ENCODE data around the gene NDUFS2. TPM values are rescaled to one million over a fixed set of nuclear protein-coding genes. Genes with fewer than 3 reads are reported as not detected.

NDUFS2 gene
- total RNA-seq, 1 experiment from 2014 or later = 76.2 TPM

Other genes starting within 250 kb of the NDUFS2 start
- not detected in 2 replicates for gene ITLN2, start 247.6 kb upstream of the NDUFS2 start, total RNA-seq (2014; rRNA removed; shearing (Covaris generic))
- 3.2 and 4.5 TPM in 2 replicates for gene F11R, start 181.2 kb upstream of the NDUFS2 start, total RNA-seq (2014; rRNA removed; shearing (Covaris generic))
- gene TSTD1, start 163.4 kb upstream of the NDUFS2 start, total RNA-seq (2014; rRNA removed; shearing (Covaris generic)) = 3.1 TPM in 1 of 2 replicates, not detected in the other
- 63.2 and 68.1 TPM in 2 replicates for gene USF1, start 156.4 kb upstream of the NDUFS2 start, total RNA-seq (2014; rRNA removed; shearing (Covaris generic))
- not detected in 2 replicates for gene ARHGAP30, start 132.5 kb upstream of the NDUFS2 start, total RNA-seq (2014; rRNA removed; shearing (Covaris generic))
- gene NECTIN4, start 112.8 kb upstream of the NDUFS2 start, total RNA-seq (2014; rRNA removed; shearing (Covaris generic)) = 0.21 TPM in 1 of 2 replicates, not detected in the other
- not detected in 2 replicates for gene KLHDC9, start 104.0 kb upstream of the NDUFS2 start, total RNA-seq (2014; rRNA removed; shearing (Covaris generic))
- 116 and 194 TPM in 2 replicates for gene PFDN2, start 84.3 kb upstream of the NDUFS2 start, total RNA-seq (2014; rRNA removed; shearing (Covaris generic))
- 16.9 and 19.6 TPM in 2 replicates for gene NIT1, start 84.3 kb upstream of the NDUFS2 start, total RNA-seq (2014; rRNA removed; shearing (Covaris generic))
- gene DEDD, start 69.7 kb upstream of the NDUFS2 start, total RNA-seq (2014; rRNA removed; shearing (Covaris generic)) = 16.9 and 26.3 TPM in 2 replicates
- 60.4 and 105 TPM in 2 replicates for gene UFC1, start 48.4 kb upstream of the NDUFS2 start, total RNA-seq (2014; rRNA removed; shearing (Covaris generic))
- gene USP21, start 42.9 kb upstream of the NDUFS2 start, total RNA-seq (2014; rRNA removed; shearing (Covaris generic)) = 3.7 and 4.8 TPM in 2 replicates
- gene PPOX, start 35.9 kb upstream of the NDUFS2 start, total RNA-seq (2014; rRNA removed; shearing (Covaris generic)) = 8.9 and 27.7 TPM in 2 replicates
- 32.9 and 37.0 TPM in 2 replicates for gene B4GALT3, start 24.9 kb upstream of the NDUFS2 start, total RNA-seq (2014; rRNA removed; shearing (Covaris generic))
- gene ADAMTS4, start 3.3 kb upstream of the NDUFS2 start, total RNA-seq (2014; rRNA removed; shearing (Covaris generic)) = not detected in 2 replicates
- 1.1 TPM in 1 of 2 replicates, not detected in the other for gene FCER1G, start 12.9 kb downstream of the NDUFS2 start, total RNA-seq (2014; rRNA removed; shearing (Covaris generic))
- not detected in 2 replicates for gene APOA2, start 21.3 kb downstream of the NDUFS2 start, total RNA-seq (2014; rRNA removed; shearing (Covaris generic))
- 8.4 and 9.4 TPM in 2 replicates for gene TOMM40L, start 23.7 kb downstream of the NDUFS2 start, total RNA-seq (2014; rRNA removed; shearing (Covaris generic))
- gene NR1I3, start 35.8 kb downstream of the NDUFS2 start, total RNA-seq (2014; rRNA removed; shearing (Covaris generic)) = not detected in 2 replicates
- gene PCP4L1, start 56.4 kb downstream of the NDUFS2 start, total RNA-seq (2014; rRNA removed; shearing (Covaris generic)) = not detected in 2 replicates
- not detected in 2 replicates for gene MPZ, start 107.6 kb downstream of the NDUFS2 start, total RNA-seq (2014; rRNA removed; shearing (Covaris generic))
- 20.3 and 35.9 TPM in 2 replicates for gene SDHC, start 112.0 kb downstream of the NDUFS2 start, total RNA-seq (2014; rRNA removed; shearing (Covaris generic))
- not detected in 2 replicates for gene CFAP126, start 165.5 kb downstream of the NDUFS2 start, total RNA-seq (2014; rRNA removed; shearing (Covaris generic))

Measured in SJSA1 (cell line).